WERI-Rb-1 (cell line): Measurements from ENCODE around the gene SYNE3.
"Not testable (repeated sequence)": the region's sequence is repeated elsewhere in the genome, so short reads cannot be mapped to it uniquely, and the experiment has no call there.

Experiments
- DNase-seq: peaks from one replicate; pipeline ENCODE4 v3.0.0-alpha.2; 2020
- H3K27ac ChIP-seq: fragments of 250-450 bp; sonication (Bioruptor Pico); 2 replicates; pipeline ENCODE4 v1.5.1; 2020; ENCODE audit warnings: mild to moderate bottlenecking, moderate library complexity
- H3K27me3 ChIP-seq: fragments of 250-450 bp; sonication (Bioruptor Pico); 2 replicates; pipeline ENCODE4 v1.5.1; 2021; ENCODE audit warnings: mild to moderate bottlenecking, low read depth, moderate library complexity; ENCODE audit not compliant: insufficient read depth, severe bottlenecking
- H3K36me3 ChIP-seq: fragments of 250-450 bp; sonication (Bioruptor Pico); 2 replicates; pipeline ENCODE4 v1.5.1; 2020; ENCODE audit warnings: mild to moderate bottlenecking, moderate library complexity
- H3K4me3 ChIP-seq: 2 replicates; pipeline ENCODE4 v1.5.1; 2011; ENCODE audit warnings: low read depth, mild to moderate bottlenecking, control low read depth, low read length
- H3K9me3 ChIP-seq: fragments of 250-450 bp; sonication (Bioruptor Pico); 2 replicates; pipeline ENCODE4 v1.5.1; 2021; ENCODE audit warnings: mild to moderate bottlenecking, moderate library complexity; ENCODE audit not compliant: severe bottlenecking
- TF ChIP-seq, protein P1 (sequence below): IDR thresholded peaks from 2 replicates; pipeline ENCODE4 v1.5.1; 2011; ENCODE audit warnings: low read depth, mild to moderate bottlenecking, control low read depth, inconsistent platforms, low read length

Gene SYNE3

DNA sequence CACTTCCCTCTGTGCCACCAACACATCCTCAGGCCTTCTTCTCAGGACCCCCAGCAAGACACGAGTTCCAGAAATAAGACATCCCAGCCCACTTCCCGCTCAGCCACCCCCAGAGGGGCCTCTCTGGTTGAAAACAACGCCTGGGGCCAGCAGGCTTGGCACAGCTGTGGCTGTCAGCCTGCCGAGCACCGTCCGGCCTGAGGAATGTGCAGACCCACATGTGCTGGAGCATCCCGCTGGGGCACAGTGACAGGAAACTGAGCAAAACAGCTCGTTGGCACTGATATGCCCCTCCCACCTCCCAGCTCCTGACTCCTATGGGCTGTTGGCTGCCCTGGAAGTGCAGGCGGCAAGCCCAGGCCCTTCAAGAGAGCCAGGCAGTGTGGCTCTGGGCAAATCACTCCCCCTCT, 1.4 kb downstream of the SYNE3 start:
- Histone ChIP-seq H3K36me3 (no peaks in the 10 kb centered on the region), H3K4me3 (no peak overlapping the region), H3K27me3 (no peaks in the 10 kb centered on the region), H3K27ac (no peak overlapping the region), H3K9me3 (no peaks in the 10 kb centered on the region)
- TF ChIP-seq, protein P1, sequence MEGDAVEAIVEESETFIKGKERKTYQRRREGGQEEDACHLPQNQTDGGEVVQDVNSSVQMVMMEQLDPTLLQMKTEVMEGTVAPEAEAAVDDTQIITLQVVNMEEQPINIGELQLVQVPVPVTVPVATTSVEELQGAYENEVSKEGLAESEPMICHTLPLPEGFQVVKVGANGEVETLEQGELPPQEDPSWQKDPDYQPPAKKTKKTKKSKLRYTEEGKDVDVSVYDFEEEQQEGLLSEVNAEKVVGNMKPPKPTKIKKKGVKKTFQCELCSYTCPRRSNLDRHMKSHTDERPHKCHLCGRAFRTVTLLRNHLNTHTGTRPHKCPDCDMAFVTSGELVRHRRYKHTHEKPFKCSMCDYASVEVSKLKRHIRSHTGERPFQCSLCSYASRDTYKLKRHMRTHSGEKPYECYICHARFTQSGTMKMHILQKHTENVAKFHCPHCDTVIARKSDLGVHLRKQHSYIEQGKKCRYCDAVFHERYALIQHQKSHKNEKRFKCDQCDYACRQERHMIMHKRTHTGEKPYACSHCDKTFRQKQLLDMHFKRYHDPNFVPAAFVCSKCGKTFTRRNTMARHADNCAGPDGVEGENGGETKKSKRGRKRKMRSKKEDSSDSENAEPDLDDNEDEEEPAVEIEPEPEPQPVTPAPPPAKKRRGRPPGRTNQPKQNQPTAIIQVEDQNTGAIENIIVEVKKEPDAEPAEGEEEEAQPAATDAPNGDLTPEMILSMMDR: no peak
- DNase-seq: no peak

DNA sequence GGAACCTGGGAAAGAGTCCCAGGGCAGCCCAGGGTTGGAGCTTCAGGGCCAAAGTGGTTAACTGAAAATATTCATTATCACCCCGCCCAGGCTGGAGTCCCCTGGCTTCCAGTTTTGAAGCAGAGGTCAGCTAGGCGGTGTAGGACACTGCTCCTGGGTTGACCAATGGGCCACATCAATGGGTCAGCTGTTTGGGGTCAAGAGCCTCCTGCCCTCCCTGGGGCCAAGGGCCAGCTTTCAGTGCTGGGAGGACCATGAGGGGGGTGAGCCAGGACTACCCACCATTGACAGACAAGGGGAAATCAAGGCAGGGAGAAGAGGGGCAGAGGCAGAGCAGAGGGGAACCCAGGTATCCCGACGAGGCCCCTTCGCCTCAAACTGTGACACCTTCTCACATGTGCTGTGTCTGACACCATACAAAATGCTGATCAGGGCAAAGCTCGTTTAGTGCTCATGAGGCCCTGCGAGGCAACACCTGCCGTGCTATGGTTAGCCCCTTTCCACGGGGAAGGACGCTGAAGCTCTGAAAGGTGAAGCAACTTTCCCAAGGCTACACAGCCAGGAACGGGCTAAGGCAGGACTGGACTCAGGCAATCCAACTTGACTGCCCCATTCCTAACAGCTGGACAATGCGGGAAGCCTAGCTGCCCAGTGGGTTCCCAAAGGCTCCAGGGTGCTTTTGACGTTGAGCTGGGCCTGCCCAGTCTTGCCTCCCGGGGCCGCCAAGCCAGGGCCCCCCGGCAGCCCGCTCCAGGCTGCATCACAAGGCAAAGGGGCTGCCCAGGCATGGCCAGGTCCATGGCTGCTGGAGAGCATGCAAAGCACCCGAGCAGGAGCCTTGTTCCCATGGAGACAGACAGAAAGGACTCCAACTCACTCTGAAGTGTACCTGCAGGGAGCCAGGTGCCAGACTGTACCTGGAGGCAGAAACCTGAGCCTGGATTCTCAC, 2.0 kb downstream of the SYNE3 start:
- no peak overlapping the region for H3K27ac ChIP-seq
- DNase-seq: no peak
- TF ChIP-seq, protein P1: no peak
- no peaks in the 10 kb centered on the region for H3K9me3 ChIP-seq
- no peaks in the 10 kb centered on the region for H3K36me3 ChIP-seq
- no peak overlapping the region for H3K4me3 ChIP-seq
- H3K27me3 ChIP-seq: no peaks in the 10 kb centered on the region

DNA sequence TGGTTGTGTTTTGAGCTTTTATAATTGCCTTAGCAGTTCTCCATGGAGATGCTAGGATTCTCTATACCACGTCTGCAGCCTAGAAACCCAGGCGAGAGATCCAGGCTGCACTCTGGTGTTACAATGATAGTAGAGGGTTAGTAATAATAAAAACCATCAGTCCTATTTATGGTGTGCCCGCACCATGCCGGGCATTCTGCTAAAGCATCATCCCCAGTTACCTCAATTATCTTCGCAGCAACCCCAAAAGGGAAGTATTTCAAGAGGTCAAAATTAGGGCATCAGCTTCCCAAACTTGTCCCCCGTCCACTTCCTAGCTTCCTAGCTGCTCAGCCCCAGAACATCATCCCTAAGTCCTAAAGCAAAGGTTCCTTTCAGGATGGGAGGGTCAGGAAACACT, 3.2 kb downstream of the SYNE3 start:
- Histone ChIP-seq H3K27ac (no peak overlapping the region), H3K27me3 (no peaks in the 10 kb centered on the region), H3K36me3 (no peaks in the 10 kb centered on the region), H3K9me3 (no peaks in the 10 kb centered on the region), H3K4me3 (no peak overlapping the region)
- TF ChIP-seq, protein P1: no peak
- DNase-seq: no peak

DNA sequence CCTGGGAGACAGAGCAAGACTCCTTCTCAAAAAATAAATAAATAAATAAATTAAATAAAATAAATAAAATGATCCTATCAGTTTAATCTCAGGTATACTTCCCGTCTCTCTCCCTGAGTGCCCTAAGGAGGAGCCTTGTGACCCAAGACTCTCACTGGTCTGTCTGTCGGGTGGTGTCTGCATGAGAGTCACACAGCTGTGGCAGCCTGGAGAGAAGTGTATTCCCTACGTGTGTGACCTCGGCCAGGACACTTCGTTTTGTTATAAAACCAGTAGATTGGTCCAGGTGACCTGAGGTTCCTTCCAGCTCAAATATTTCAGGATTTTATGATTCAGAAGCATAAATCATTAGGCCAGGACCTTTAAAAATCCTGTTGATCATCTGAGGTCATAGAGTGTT, 4.8 kb downstream of the SYNE3 start:
- no peaks in the 10 kb centered on the region for H3K27me3 ChIP-seq
- TF ChIP-seq, protein P1: no peak
- H3K4me3 ChIP-seq: no peak overlapping the region
- no peaks in the 10 kb centered on the region for H3K36me3 ChIP-seq
- H3K27ac ChIP-seq: no peak overlapping the region
- no peaks in the 10 kb centered on the region for H3K9me3 ChIP-seq
- DNase-seq: no peak

DNA sequence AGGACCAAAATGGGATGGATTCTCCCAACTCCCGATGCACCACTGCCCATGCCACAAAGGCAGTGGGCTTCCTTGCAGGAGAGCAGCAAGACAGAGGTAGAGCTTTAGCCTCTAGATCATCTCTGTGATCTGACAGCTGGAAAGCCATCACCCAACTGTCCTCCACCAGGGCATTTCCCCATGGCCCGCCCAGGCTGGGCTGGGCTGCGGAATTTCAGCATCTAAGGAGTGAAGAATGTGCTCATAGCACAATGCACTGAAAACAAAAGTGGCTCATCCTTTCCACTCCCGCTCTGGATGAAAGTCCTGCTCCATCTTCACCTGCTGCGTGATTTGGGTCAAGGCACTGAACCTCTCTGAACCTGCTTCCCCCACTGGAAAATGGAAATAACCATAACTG, 5.6 kb downstream of the SYNE3 start:
- DNase-seq: no peak
- Histone ChIP-seq H3K9me3 (no peaks in the 10 kb centered on the region), H3K36me3 (no peaks in the 10 kb centered on the region), H3K27me3 (no peaks in the 10 kb centered on the region), H3K27ac (no peak overlapping the region), H3K4me3 (no peak overlapping the region)
- TF ChIP-seq, protein P1: no peak

DNA sequence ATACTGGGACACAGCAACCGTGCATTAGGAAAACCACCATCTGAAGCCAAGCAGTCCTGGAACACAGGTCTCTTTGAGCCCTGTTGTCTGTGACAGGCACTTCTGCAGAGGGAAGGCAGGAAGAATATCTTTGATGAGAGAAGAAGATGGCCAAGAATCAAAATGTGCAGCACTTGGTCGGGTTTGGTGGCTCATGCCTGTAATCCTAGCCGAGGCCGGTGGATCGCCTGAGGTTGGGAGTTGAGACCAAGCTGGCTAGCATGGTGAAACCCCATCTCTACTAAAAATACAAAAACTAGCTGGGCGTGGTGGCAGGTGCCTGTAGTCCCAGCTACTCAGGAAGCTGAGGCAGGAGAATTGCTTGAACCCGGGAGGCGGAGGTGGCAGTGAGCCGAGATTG, 6.1 kb downstream of the SYNE3 start:
- H3K36me3 ChIP-seq, H3K27me3 ChIP-seq, H3K9me3 ChIP-seq, H3K27ac ChIP-seq, H3K4me3 ChIP-seq, DNase-seq: not testable (repeated sequence)
